OCI-LY7 (cell line): ENCODE data around the gene TTC28. TPM values are rescaled to one million over a fixed set of nuclear protein-coding genes. Genes with fewer than 3 reads are reported as not detected.

Experiments used
- BruUV-seq: library from RNA; stranded (reverse); fragments of 400-500 nt; replicated peaks from 2 replicates; lab custom pipeline; 2021; lab: Mats Ljungman, UMichigan
- CTCF ChIA-PET: fragments of 300-600 bp; sonication (Branson Sonifier 250); formaldehyde crosslinking; loops from one replicate; lab custom pipeline; 2022; ENCODE audit warnings: antibody characterized with exemption; ENCODE audit not compliant: unreplicated experiment; lab: Charles Lee
- POLR2A ChIA-PET: fragments of 300-600 bp; sonication (Branson Sonifier 250); formaldehyde crosslinking; loops from one replicate; lab custom pipeline; 2022; ENCODE audit warnings: antibody characterized with exemption; lab: Charles Lee
- DNase-seq: peaks from one replicate; pipeline ENCODE4 v3.0.0-alpha.2; 2015; ENCODE audit warnings: low spot score
- H2AFZ ChIP-seq: fragments of 200-600 bp; sonication (generic), shearing (Covaris generic); 2 replicates; pipeline ENCODE4 v1.6.1; 2014; ENCODE audit warnings: mild to moderate bottlenecking, antibody characterized with exemption, low read length, moderate library complexity
- H3K27ac ChIP-seq: fragments of 200-600 bp; sonication (generic); 2 replicates; pipeline ENCODE4 v1.5.1; 2014; ENCODE audit warnings: mixed run types, low read depth, mild to moderate bottlenecking, moderate library complexity, low read length, inconsistent platforms; ENCODE audit not compliant: poor library complexity, severe bottlenecking
- H3K36me3 ChIP-seq: fragments of 200-600 bp; sonication (generic); 2 replicates; pipeline ENCODE4 v1.6.1; 2014; ENCODE audit warnings: mild to moderate bottlenecking, antibody characterized with exemption, low read length, moderate library complexity, mixed read lengths; ENCODE audit not compliant: insufficient read depth
- H3K4me1 ChIP-seq: fragments of 200-600 bp; sonication (generic); 2 replicates; pipeline ENCODE4 v1.5.1; 2014; ENCODE audit warnings: mild to moderate bottlenecking, low read length; ENCODE audit not compliant: insufficient read depth, poor library complexity, severe bottlenecking
- H3K4me2 ChIP-seq: fragments of 200-600 bp; sonication (generic); 2 replicates; pipeline ENCODE4 v1.6.1; 2014; ENCODE audit warnings: mild to moderate bottlenecking, low read length
- H3K4me3 ChIP-seq: fragments of 200-600 bp; sonication (generic); 2 replicates; pipeline ENCODE4 v1.5.1; 2014; ENCODE audit warnings: mild to moderate bottlenecking, low read depth, low read length; ENCODE audit not compliant: poor library complexity, severe bottlenecking
- H3K79me2 ChIP-seq: fragments of 200-600 bp; sonication (generic); 2 replicates; pipeline ENCODE4 v1.6.1; 2016; ENCODE audit warnings: low read depth, mild to moderate bottlenecking, low read length, moderate library complexity, mixed read lengths; ENCODE audit not compliant: insufficient read depth
- H3K9me2 ChIP-seq: fragments of 200-600 bp; sonication (generic); 2 replicates; pipeline ENCODE4 v1.6.1; 2016; ENCODE audit warnings: mild to moderate bottlenecking, low read length, mixed read lengths; ENCODE audit not compliant: insufficient read depth
- H3K9me3 ChIP-seq: fragments of 200-600 bp; sonication (generic); 2 replicates; pipeline ENCODE4 v1.6.1; 2014; ENCODE audit warnings: mild to moderate bottlenecking, mixed run types, low read length, mixed read lengths
- H4K20me1 ChIP-seq: fragments of 200-600 bp; sonication (generic); 2 replicates; pipeline ENCODE4 v1.6.1; 2014; ENCODE audit warnings: mild to moderate bottlenecking, antibody characterized with exemption, low read length, moderate library complexity, mixed read lengths; ENCODE audit not compliant: insufficient read depth
- CTCF ChIP-seq: fragments of 200-600 bp; sonication (generic); conservative IDR thresholded peaks from 2 replicates; pipeline ENCODE4 v1.5.1; 2014; ENCODE audit warnings: mild to moderate bottlenecking, antibody characterized with exemption, low read length, moderate library complexity, mixed read lengths
- EZH2phosphoT487 ChIP-seq: fragments of 200-600 bp; sonication (generic); IDR thresholded peaks from 2 replicates; pipeline ENCODE4 v1.6.1; 2018; ENCODE audit warnings: low read depth, borderline replicate concordance, mild to moderate bottlenecking, mixed run types, antibody characterized with exemption, low read length, moderate library complexity, mixed read lengths
- intact Hi-C: fragments of 100-400 bp; cut with micrococcal nuclease; formaldehyde crosslinking; loops from one replicate; pipeline ENCODE4 v1.10.0; 2022; ENCODE audit not compliant: unreplicated experiment
- total RNA-seq, 2 experiments: library from RNA; depleted of rRNA in 1 of 2; stranded (reverse); fragments of >200 nt in 1 of 2; shearing (Covaris generic) in 1 of 2; gene quantifications; 2 replicates each; pipeline ENCODE4 v1.2.3, GENCODE V29; 2014 to 2022

TTC28 gene
- total RNA-seq, 2 experiments from 2014 or later: under 0.01 to 0.55 TPM

DNA sequence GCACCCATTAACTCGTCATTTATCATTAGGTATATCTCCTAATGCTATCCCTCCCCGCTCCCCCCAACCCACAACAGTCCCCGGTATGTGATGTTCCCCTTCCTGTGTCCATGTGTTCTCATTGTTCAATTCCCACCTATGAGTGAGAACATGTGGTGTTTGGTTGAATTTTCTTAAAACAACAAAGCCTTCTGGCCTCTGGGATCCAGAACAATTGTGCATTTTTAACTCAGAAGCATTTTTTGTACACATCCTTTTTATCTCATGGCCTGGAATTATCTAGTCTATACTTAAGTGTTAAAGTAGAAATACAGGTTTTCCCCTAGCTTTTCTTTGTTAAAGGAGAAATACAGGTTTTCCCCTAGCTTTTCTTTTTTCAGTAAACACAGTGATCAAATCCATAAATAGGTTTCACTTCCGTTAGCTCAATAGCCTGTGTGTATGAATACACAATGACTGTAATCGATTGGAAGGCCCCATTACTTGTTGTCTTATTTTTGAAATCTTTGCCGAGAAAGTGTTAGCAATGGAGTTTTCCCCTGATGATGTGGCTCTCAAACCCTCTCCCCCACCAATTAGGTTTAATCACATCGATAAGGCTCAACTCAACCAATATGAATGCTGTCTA lies 635.0 kb downstream of the TTC28 start:
- H3K9me2 ChIP-seq: no peaks in the 10 kb centered on the region
- H3K9me3 ChIP-seq: no peaks in the 10 kb centered on the region
- H3K27ac ChIP-seq: no peak overlapping the region
- intact Hi-C loops: no loop called here
- H3K36me3 ChIP-seq: no peaks in the 10 kb centered on the region
- no peak overlapping the region for H3K4me3 ChIP-seq
- H3K4me2 ChIP-seq: no peak overlapping the region
- ChIA-PET POLR2A (interaction anchor here (0.5 kb wide), 1 partner anchor 36 kb away, joined by 3 read pairs; no protein-coding TSS in a partner anchor), CTCF (no interaction called here)
- H4K20me1 ChIP-seq: no peaks in the 10 kb centered on the region
- no peak overlapping the region for H2AFZ ChIP-seq
- DNase-seq: no peak
- no peaks in the 10 kb centered on the region for H3K79me2 ChIP-seq
- H3K4me1 ChIP-seq: no peaks in the 10 kb centered on the region
- no peak for TF ChIP-seq EZH2phosphoT487
- TF ChIP-seq CTCF: no peak
- no TSS peak for BruUV-seq

DNA sequence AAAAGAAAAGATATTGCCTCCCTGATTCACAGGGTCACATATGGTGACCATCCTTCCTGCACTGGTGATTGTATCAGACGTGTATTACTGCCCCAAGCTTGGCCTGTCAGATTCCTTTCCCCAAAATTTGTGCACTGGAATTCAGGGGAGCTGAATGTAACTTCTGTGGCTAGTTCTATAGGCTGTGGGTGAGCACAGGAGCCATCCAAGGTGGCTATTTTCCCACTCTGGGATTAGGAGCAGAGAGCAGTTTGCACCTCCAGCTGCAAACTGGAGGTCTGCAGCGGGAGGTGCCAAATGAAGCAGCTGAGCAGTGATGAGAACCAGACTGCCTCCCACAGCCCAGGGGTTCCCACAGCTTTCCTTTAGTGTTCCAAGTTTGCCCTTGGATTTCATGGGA lies 636.4 kb downstream of the TTC28 start:
- H3K9me2 ChIP-seq: no peaks in the 10 kb centered on the region
- intact Hi-C loops: no loop called here
- no peaks in the 10 kb centered on the region for H3K36me3 ChIP-seq
- H4K20me1 ChIP-seq: no peaks in the 10 kb centered on the region
- DNase-seq: no peak
- CTCF ChIA-PET: no interaction called here
- no TSS peak for BruUV-seq
- H3K79me2 ChIP-seq: no peaks in the 10 kb centered on the region
- no peak overlapping the region for H3K4me2 ChIP-seq
- no peaks in the 10 kb centered on the region for H3K4me1 ChIP-seq
- H3K27ac ChIP-seq: no peak overlapping the region
- H3K4me3 ChIP-seq: no peak overlapping the region
- TF ChIP-seq CTCF (no peak), EZH2phosphoT487 (no peak)
- no peak overlapping the region for H2AFZ ChIP-seq
- no peaks in the 10 kb centered on the region for H3K9me3 ChIP-seq
- POLR2A ChIA-PET: no interaction called here

- no TSS peak for BruUV-seq
- TF ChIP-seq EZH2phosphoT487 (no peak), CTCF (no peak)
- intact Hi-C loops: no loop called here
- no peaks in the 10 kb centered on the region for H3K9me3 ChIP-seq
- H3K79me2 ChIP-seq: no peaks in the 10 kb centered on the region
- no peaks in the 10 kb centered on the region for H3K36me3 ChIP-seq
- H3K27ac ChIP-seq: no peak overlapping the region
- no peak overlapping the region for H2AFZ ChIP-seq
- no peaks in the 10 kb centered on the region for H3K9me2 ChIP-seq
- no peak overlapping the region for H3K4me2 ChIP-seq
- CTCF ChIA-PET: no interaction called here
- no peak overlapping the region for H3K4me3 ChIP-seq
- H3K4me1 ChIP-seq: no peaks in the 10 kb centered on the region
- no peak for DNase-seq
- POLR2A ChIA-PET: no interaction called here
- H4K20me1 ChIP-seq: no peaks in the 10 kb centered on the region
Observed at GRCh38 chr22:28034760-28035401, 644.8 kb downstream of the TTC28 start.
